HG02885 (cell line): ENCODE data around the gene RNF41.
A peak's percentile ranks its signal among the peaks of the same experiment; 100 is the strongest.
"Not testable (repeated sequence)": the region's sequence is repeated elsewhere in the genome, so short reads cannot be mapped to it uniquely, and the experiment has no call there.

Source experiments
- ATAC-seq: cut with Tn5 transposase; IDR thresholded peaks from one replicate; pipeline ENCODE4 v1.9.1; 2021; ENCODE audit warnings: mild to moderate bottlenecking; ENCODE audit not compliant: unreplicated experiment, poor library complexity

Gene RNF41

GRCh38 chr12:56219840-56220239 is 1.9 kb downstream of the RNF41 start:
- no peak for ATAC-seq

- no peak for ATAC-seq
Measured at GRCh38 chr12:56216461-56216860, 5.3 kb downstream of the RNF41 start.

DNA sequence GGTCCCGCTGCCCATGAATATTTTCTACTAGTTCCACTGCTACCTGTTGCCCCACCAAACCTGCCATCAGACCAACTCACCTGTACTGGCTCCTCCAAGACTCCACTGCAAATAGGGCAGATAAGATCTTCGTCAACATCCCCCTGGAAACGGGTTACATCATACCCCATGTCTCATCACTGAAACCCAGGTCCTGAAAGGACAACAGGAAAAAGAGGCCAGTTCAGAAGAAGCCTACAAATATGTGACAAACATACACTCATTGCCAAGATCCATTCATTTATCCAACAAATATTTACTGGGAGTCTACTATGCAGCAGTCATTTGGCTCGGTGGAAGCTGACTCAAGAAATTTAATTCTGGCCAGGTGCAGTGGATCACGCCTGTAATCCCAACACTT is 7.8 kb downstream of the RNF41 start:
- no peak for ATAC-seq

DNA sequence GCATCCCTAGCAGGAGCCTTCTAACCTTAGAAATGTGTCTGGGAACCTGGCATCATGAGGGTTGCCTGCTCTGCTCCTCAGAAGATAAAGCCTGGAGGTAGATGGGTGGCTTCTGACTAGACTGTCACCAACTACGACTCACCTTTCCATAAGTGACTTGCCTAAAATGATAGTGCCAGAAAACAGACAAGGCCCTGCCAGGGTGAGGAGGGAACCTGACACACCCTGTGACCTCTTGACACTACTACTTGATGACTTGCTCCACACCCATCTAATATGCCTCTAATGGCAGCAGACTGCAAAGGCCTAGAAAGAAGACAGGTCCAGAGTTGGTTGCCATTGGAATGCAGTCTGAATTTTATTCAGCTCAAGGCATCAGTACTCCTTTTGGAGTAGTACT is 9.4 kb downstream of the RNF41 start:
- ATAC-seq = no peak

DNA sequence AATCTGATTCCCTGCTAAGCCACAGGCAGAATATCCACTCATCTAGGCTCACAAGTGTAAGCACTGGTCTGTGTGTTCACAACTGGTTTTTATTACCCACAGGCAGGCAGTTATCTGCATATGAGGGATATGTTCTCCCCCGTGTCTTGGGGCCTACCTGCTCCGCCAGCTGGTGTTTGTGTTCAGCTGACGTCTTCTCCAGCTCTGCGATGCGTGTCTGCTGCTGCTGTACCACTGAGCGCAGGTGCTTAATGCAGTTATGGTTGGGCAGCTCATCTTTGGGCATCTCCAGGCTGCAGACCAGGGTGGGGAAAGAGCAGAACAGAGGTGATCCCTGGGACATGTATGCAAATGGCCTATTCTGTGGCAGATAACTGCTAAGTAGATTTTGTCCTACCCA is 13.7 kb downstream of the RNF41 start:
- no peak for ATAC-seq

DNA sequence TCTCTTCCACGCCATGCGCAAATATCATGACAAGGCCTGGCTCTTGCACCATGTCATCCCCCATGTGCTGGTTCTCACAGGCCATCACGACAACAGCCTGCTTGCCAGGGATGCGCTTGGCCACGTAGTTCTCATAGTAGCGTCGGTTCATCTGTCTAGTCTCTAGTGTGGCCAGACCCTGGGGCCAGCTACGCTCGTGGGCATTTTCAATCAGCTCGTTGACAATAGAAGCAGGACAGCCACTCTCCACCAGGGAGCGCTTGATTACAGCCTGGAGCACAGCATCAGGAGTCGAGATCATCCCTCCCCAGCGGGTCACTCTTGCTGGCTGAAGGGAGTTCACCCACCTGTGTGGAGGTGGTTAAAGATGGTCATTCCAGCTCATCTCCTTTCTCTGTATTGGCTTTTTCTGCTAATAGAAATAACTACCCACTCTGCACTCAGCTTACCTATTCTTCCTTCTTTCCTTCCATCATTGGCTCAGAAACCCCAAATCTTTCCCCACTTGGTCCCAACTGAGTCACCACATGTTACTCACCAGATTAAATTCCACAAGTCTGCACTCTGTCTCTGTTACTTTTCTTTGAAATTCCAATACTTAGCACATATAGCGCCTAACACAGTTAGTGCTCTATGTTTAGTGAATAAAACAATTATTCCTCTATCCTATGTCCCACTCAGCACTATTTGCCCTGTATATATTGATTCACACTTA is 15.1 kb downstream of the RNF41 start:
- no peak for ATAC-seq

DNA sequence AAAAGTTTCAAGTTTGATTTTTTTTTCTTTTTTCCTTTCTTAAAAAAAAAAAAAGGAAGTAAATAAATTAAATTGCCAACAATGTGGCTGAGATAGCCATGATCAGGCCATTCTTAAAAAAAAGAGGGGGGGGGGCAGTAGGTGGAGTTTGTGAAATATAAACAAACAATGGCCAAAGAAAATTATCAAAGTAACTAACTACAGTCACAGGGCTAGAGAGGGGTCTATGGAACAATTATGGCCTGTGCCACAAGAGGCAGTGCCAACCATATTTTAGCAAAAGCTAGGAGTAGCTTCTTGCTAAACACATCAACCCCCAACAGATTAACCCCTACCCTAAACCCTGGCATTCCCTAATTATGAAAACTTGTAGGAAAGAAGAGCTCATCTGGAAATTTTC is 16.3 kb downstream of the RNF41 start:
- no peak for ATAC-seq

DNA sequence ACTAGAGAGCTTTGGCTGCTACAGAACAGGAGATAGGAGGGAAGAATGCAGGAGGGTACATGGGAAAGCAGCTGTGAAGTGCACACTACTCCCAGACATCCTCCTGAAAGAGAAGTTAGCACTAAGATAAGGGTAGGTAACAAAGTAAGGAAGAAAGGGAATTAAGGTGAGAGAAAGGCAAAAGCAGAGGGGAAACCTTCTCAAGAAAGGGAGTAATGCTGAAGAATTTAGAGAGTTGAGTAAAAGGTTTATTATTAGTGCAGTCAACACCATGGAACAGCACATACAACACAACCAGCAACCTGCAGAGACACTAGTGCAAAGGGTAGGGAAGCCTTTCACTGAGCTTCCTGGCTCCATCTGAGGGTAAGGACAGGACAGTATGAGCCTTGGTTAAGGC is 17.4 kb downstream of the RNF41 start:
- no peak for ATAC-seq

- ATAC-seq = no peak
Measured at GRCh38 chr12:56202838-56203237, 18.9 kb downstream of the RNF41 start.

GRCh38 chr12:56202366-56202765 is 19.4 kb downstream of the RNF41 start:
- no peak for ATAC-seq

DNA sequence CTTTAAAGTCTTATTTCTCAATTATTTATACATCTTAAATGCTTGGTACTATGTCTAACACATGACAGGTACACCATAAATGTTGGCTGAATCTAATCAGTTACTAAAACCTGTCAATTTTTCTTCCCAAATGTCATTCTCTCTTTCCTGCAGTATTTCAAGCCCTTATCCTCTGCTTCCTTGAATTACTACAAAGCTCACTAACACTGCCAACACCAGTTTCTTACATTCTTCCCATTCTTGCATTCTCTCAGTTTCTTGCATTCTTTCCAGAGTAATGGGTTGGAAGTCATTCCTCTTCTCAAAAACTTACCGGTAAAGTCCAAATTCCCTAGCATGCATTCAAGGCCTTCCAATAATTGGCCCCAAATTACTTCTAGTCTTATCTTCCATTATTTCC is 22.9 kb downstream of the RNF41 start:
- no peak for ATAC-seq

- ATAC-seq = no peak
Measured at GRCh38 chr12:56197921-56198635, 23.6 kb downstream of the RNF41 start.

DNA sequence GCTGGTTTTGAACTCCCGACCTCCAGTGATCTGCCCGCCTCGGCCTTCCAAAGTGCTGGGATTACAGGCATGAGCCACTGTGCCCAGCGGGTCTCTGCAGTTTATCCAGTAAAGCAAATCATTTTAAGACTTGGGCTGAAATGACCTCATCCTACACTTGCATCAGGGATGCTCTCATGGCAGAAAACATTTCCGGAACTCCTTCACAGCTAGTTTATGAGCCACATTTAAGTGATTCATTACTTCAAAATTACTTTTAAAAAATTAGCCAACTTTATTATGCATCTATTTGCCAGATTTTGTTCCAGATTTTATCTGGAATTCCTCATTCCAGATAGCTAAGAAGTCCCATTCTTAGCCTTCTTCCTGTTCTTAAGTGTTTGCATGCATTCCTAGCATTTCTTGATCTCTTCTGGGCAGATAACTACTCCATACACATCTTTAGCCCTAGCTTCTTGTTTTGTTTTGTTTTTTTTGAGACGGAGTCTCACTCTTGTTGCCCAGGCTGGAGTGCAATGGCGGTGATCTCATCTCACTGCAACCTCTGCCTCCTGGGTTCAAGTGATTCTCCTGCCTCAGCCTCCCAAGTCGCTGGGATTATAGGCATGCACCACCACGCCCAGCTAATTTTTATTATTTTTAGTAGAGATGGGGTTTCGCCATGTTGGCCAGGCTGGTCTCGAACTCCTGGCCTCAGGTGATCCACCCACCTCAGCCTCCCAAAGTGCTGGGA is 24.7 kb downstream of the RNF41 start:
- not testable (repeated sequence) for ATAC-seq

DNA sequence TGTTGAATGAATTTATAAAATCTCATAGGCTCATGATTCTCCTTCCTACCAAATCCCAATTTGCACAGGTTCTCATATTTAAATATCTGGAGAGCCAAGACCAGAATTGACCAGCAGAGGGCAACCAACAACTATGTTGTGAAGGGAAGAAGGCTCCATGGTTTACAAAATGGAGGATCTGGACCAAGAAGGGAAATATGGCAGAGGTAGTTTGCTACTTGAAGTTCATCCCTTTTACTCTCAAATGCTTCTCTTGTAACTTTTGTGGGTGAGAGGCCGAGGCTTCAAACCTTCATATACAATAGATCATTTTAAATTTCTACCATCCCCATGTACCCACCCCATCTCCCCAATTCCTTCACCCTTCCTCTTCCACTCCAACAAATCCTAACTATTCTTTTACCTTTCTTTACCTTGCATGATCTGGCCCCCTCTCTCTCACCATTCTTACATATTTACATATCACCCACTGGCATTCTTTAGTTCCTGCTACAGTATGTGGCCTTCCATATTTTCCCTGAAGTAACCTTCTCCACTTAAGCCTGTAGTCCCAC is 28.6 kb downstream of the RNF41 start:
- no peak for ATAC-seq

DNA sequence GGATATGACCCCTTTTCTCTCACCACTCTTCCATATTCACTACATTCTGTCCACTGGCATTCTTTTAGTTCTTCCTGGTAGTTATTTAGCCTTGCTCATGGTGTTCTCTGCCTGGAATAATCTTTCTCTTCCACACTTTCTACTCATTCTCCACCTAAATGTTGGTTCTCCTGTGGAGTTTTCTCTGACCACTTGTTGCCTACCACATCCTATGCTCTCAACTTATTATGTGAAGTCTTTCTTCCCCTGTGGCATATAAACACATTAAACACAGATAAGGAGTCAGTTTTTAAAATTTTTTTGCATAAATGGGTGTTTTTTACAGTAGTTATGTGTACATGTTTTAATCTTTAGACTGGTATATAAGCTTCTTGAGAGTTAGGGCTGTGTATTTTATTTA is 29.1 kb downstream of the RNF41 start:
- ATAC-seq = no peak

GRCh38 chr12:56190695-56191155 is 31.0 kb downstream of the RNF41 start:
- no peak for ATAC-seq

DNA sequence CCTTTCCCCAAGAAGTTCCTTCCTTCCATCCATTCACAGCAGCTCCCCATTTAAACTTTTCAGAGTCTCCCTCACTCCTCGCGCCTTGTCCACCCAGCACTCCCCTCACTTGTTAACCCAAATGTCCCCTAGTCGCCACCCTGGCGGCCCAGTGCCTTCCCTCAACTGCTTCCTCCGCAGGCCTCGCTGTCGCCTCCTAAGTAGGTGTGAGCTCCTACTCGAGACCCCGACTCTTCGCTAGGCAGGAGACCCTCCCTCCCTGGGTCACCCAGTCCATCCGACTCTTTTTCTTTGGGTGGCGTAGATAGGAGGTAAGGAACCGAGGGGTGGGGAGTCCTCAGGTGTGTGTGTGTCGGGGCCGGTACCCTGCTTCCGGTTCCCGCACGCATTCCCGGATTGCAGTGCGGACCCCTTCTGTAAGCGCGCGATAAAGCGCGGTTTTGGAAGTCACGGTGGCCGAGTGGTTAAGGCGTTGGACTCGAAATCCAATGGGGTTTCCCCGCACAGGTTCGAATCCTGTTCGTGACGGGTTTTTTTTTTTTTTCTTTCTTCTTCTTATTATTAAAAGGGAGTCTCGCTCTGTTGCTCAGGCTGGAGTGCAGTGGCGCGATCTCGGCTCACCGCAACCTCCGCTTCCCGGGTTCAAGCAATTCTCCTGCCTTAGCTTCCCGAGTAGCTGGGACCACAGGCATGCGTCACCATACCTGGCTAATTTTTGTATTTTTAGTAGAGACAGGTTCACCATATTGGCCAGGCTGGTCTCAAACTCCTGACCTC is 31.6 kb downstream of the RNF41 start:
- peak; percentile 33 for ATAC-seq

GRCh38 chr12:56189099-56189917 is 32.4 kb downstream of the RNF41 start, which contains the start of gene SMARCC2:
Gene SMARCC2 (minus strand): TSS chr12:56189483. CDS start chr12:56189461, 22 bp downstream.
- peak; percentile 86 for ATAC-seq

- no peak for ATAC-seq
Measured at GRCh38 chr12:56188778-56189098, 33.0 kb downstream of the RNF41 start.
